HG02884 (cell line): ENCODE results near the gene A2ML1.
"Not testable (repeated sequence)": the region's sequence is repeated elsewhere in the genome, so short reads cannot be mapped to it uniquely, and the experiment has no call there.

Experiments used
- ATAC-seq: cut with Tn5 transposase; IDR thresholded peaks from one replicate; pipeline ENCODE4 v1.9.1; 2021; ENCODE audit warnings: mild to moderate bottlenecking, moderate library complexity; ENCODE audit not compliant: unreplicated experiment

The A2ML1 gene

GRCh38 chr12:8816448-8817050 is 5.9 kb upstream of the A2ML1 start:
- no peak for ATAC-seq

- ATAC-seq: no peak
Measured at GRCh38 chr12:8817856-8818255, 4.6 kb upstream of the A2ML1 start.

GRCh38 chr12:8818526-8818925 is 3.9 kb upstream of the A2ML1 start:
- no peak for ATAC-seq

DNA sequence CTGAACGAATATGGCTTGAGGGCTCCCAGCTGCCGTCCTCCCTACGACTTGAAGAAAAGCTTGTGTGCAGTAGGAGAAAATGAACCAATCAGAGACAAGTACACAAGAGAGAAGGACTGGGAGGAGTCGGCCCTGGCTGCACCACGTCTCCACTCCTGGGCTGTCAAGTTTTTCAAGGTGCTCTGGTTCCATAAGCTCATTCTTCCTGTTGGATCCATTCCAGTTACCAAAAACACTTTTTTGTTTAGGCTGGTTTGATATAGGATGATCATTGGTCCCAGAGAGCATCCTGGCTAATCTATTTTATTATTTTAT is 2.8 kb upstream of the A2ML1 start:
- no peak for ATAC-seq

DNA sequence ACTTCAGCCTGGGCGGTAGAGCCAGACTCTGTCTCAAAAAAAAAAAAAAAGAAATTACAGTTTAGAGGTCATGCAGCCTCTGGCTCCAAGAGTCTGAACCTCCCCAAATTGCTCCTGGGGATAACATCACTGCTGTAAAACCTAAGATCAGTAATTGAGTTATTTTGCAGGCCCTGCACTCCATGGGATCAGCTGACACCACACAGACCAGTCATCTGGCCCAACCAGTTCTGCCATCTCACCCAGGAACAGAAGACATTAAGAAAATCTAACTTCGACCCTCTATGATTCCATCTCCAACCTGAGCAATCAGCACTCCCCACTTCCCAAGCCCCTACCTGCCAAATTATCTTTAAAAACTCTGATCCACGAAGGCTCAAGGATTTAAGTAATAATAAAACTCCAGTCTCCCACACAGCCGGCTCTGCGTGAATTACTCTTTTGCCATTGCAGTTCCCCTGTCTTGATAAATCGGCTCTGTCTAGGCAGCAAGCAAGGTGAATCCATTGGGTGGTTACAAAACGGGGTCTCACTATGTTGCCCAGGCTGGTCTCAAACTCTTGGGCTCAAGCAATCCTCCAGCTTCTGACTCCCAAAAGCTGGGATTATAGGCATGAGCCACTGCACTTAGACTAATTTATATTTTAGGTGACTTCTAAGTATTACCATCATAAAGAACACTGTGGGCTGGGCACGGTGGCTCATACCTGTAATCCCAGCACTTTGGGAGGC is 1.6 kb upstream of the A2ML1 start:
- not testable (repeated sequence) for ATAC-seq

- no peak for ATAC-seq
Measured at GRCh38 chr12:8821591-8821990, 830 bp upstream of the A2ML1 start.

- no peak for ATAC-seq
Measured at GRCh38 chr12:8823565-8824300, 1.3 kb downstream of the A2ML1 start.

DNA sequence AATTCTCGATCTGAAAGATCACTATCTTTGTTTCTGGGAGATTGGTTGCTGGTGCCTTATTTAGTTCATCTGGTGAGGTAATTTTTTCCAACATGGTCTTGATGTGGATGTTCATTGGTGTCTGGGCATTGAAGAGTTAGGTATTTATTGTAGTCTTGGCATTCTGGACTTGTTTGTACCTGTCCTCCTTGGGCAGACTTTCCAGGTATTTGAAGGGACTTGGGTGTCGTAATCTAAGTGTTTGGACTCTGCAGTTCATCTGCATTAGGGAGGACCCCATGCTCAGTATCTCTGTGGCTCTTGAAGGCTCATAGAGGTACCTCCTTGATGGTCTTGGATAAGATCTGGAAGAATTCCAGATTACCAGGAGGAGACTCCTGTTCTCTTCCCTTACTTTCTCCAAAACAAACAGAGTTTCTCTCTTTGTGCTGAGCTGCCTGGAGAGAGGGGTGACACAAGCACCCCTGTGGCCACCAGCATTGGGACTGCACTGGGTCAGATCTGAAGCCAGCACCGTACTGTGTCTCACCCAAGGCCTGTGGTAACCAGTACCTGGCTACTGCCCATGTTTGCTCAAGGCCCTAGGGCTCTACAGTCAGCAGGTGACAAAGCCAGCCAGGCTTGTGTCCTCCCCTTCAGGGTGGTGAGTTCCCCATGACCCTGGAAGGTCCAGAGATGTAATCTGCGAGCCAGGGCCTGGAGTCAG is 5.3 kb downstream of the A2ML1 start:
- no peak for ATAC-seq

DNA sequence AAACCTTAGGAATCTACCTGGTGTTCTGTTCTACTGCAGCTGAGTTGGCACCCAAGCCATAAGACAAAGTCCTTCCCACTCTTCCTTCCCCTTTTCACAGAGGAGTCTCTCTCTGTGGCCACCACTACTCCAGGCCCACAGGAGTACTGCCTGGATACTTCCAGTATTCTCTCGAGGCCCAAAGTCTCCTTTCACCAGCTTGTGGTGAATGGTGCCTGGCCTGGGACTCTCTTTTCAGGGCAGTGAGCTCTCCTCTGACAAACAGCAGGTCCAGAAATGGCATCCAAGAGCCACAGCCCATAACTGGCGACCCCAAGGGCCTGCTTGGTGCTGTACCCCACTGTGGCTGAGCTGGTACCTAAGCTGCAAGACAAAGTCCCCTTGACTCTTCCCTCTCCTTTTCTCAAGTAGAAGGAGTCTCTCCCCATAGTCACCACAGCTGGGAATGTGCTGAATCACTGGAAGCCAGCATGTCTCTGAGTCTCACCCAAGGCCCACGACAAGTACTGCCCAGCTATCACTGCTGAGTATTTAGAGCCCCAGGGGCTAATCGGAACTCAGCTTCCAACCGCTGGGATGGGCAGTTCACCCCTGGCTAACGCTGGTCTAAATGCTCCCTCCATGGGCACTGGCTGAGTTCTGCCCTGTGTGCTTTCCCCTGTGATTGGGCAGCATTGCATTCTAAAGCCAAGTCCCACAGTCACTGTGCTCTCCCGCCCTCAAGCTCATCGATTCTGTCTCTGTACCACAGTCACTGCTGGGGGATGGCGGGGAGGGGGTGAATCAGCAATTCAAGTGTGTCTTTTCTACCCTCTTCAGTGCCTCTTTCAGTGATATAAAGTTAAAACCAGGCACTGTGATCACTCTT is 6.1 kb downstream of the A2ML1 start:
- ATAC-seq: no peak

- no peak for ATAC-seq
Measured at GRCh38 chr12:8829125-8829518, 6.7 kb downstream of the A2ML1 start.

GRCh38 chr12:8829621-8830020 is 7.2 kb downstream of the A2ML1 start:
- no peak for ATAC-seq

GRCh38 chr12:8831116-8831515 is 8.7 kb downstream of the A2ML1 start:
- no peak for ATAC-seq

DNA sequence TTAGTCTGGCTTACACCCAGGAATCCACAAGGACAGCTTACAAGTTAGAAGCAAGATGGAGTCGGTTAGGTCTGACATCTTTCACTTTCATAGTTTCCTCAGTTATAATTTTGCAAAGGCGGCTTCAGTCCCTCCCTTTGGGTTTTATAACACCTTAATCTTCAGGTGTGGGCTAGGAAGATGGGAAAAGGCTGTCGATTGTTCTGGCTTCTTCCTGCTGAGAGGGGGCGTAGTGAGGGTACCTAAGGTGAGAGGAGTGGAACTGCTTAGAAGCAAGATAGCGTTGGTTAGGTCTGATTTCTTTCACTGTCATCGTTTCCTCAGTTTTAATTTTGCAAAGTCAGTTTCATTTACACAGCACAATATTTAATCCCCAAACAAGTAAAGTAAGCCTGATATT is 10.1 kb downstream of the A2ML1 start:
- ATAC-seq: no peak

GRCh38 chr12:8834230-8834629 is 11.8 kb downstream of the A2ML1 start:
- no peak for ATAC-seq

DNA sequence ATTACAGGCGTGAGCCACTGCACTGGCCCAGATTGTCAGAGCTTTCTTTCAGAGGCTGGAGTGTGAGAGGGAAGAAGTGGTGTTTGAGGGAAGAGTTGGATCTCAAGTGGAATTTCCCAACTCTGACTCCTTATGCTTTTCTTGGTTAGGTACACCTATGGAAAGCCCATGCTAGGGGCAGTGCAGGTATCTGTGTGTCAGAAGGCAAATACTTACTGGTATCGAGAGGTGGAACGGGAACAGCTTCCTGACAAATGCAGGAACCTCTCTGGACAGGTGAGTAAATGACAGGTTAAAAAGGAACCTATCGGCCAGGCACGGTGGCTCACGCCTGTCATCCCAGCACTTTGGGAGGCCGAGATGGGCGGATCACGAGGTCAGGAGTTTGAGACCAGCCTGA is 14.9 kb downstream of the A2ML1 start:
- no peak for ATAC-seq

DNA sequence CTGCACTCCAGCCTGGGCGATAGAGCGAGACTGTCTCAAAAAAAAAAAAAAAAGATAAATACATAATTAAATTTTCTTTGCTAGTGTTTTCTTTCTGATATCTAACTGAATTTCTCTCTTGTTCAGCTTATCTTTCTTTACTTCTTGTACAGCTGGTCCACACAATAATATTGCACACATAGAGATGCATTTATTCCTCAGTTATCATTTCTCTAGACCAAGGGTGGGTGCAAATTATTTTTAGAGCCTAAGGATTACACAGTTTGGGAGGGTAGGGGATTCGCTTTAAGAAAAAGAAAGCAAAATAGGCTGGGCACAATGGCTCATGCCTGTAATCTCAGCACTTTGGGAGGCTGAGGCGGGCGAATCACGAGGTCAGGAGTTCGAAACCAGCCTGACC is 17.9 kb downstream of the A2ML1 start:
- ATAC-seq: no peak

- no peak for ATAC-seq
Measured at GRCh38 chr12:8840938-8841633, 18.7 kb downstream of the A2ML1 start.

DNA sequence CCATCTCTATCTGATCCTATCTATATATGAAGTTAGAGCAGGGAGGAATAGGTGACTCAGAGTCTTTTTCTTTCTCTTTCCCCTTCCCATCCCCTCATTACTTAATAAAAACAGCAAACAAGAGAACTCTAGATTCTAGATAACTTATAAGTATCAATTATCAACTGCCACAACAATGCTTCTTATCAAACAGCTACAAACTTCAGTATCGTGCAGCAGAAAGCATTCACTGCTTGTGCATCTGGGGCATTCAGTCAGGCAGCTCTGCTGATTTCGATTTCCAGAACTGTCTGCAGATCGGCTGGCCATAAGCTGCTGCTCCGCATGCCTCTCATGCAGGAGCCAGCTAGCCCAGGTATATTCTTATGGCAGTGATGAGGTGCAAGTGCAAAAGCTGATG is 19.4 kb downstream of the A2ML1 start:
- ATAC-seq: no peak

DNA sequence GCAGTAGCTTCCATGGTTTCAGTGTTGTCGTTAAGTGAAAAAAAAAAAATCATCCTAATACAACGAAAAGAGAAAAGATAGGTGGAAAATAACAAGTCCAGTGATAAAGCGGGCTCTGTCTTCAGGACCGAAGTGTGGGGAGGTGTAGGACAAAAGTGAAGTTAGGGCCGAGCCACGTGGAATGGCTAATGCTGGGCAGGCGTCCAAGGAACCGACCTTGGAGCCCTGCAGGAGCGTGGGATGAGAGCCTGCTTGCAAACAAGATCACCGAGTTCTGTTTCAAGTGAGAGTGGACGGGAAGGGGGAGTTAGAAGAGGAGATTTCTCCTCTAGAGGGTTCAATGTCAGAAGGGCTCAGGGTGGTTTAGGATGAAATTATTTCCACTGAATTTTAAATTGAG is 22.2 kb downstream of the A2ML1 start:
- no peak for ATAC-seq

- ATAC-seq: no peak
Measured at GRCh38 chr12:8846305-8846704, 23.9 kb downstream of the A2ML1 start.
